GM23338 (cell line): ENCODE data around the gene KRTAP10-1. TPM values are rescaled to one million over a fixed set of nuclear protein-coding genes. Genes with fewer than 3 reads are reported as not detected.

ENCODE experiments used
- ATAC-seq: fragments of 200-7000 bp; cut with Tn5 transposase; 3 replicates; pipeline ENCODE4 v1.9.1; 2020
- DNase-seq: peaks from one replicate; pipeline ENCODE4 v3.0.0-alpha.2; 2015; ENCODE audit warnings: low spot score
- H2AFZ ChIP-seq: fragments of 200-600 bp; sonication (generic); 2 replicates; pipeline ENCODE4 v1.8.0; 2016; ENCODE audit warnings: antibody characterized with exemption, mild to moderate bottlenecking, moderate library complexity
- H3F3A ChIP-seq: fragments of 200-600 bp; sonication (generic); replicated peaks from 2 replicates; pipeline ENCODE4 v1.8.0; 2017; ENCODE audit warnings: antibody characterized with exemption, mixed run types, low read depth
- H3K27ac ChIP-seq: fragments of 200-600 bp; sonication (generic); 2 replicates; pipeline ENCODE4 v1.6.1; 2016; ENCODE audit warnings: low read depth
- H3K27me3 ChIP-seq: fragments of 200-600 bp; sonication (generic); 2 replicates; pipeline ENCODE4 v1.8.0; 2016; ENCODE audit warnings: mild to moderate bottlenecking, mixed run types, moderate library complexity; ENCODE audit not compliant: insufficient read depth
- H3K36me3 ChIP-seq: fragments of 200-600 bp; sonication (generic); 2 replicates; pipeline ENCODE4 v1.8.0; 2016; ENCODE audit warnings: mild to moderate bottlenecking; ENCODE audit not compliant: insufficient read depth
- H3K4me1 ChIP-seq: fragments of 200-600 bp; sonication (generic); 2 replicates; pipeline ENCODE4 v1.8.0; 2016; ENCODE audit warnings: mild to moderate bottlenecking, moderate library complexity; ENCODE audit not compliant: insufficient read depth
- H3K4me2 ChIP-seq: fragments of 200-600 bp; sonication (generic); 2 replicates; pipeline ENCODE4 v1.7.1; 2017; ENCODE audit warnings: mixed run types
- H3K4me3 ChIP-seq: fragments of 200-600 bp; sonication (generic); 2 replicates; pipeline ENCODE4 v1.6.1; 2016; ENCODE audit warnings: mixed run types
- H3K79me2 ChIP-seq: fragments of 200-600 bp; sonication (generic); replicated peaks from 2 replicates; pipeline ENCODE4 v1.8.0; 2017; ENCODE audit warnings: mild to moderate bottlenecking; ENCODE audit not compliant: insufficient read depth
- H3K9me2 ChIP-seq: fragments of 200-600 bp; sonication (generic); 2 replicates; pipeline ENCODE4 v1.8.0; 2017; ENCODE audit not compliant: insufficient read depth
- H4K20me1 ChIP-seq: fragments of 200-600 bp; sonication (generic); replicated peaks from 2 replicates; pipeline ENCODE4 v1.8.0; 2017; ENCODE audit warnings: mild to moderate bottlenecking; ENCODE audit not compliant: insufficient read depth
- H3K27ac Mint-ChIP-seq: 2 replicates; pipeline ENCODE4 v1.8.0; 2020; ENCODE audit warnings: inconsistent platforms, mild to moderate bottlenecking, moderate library complexity, mixed read lengths
- H3K27me3 Mint-ChIP-seq: 3 replicates; pipeline ENCODE4 v1.8.0; 2022; ENCODE audit warnings: low read depth, mild to moderate bottlenecking, moderate library complexity, mixed read lengths, inconsistent platforms; ENCODE audit not compliant: insufficient read depth, poor library complexity
- H3K36me3 Mint-ChIP-seq: 3 replicates; pipeline ENCODE4 v1.8.0; 2021; ENCODE audit warnings: low read depth, mild to moderate bottlenecking, inconsistent platforms, moderate library complexity, mixed read lengths
- H3K4me1 Mint-ChIP-seq: 3 replicates; pipeline ENCODE4 v1.8.0; 2020; ENCODE audit warnings: mild to moderate bottlenecking, inconsistent platforms, mixed read lengths
- H3K4me3 Mint-ChIP-seq: 3 replicates; pipeline ENCODE4 v1.8.0; 2021; ENCODE audit warnings: moderate library complexity, mild to moderate bottlenecking, inconsistent platforms, mixed read lengths
- H3K9me3 Mint-ChIP-seq: 3 replicates; pipeline ENCODE4 v1.8.0; 2020; ENCODE audit warnings: moderate library complexity, mild to moderate bottlenecking, inconsistent platforms, mixed read lengths
- ETS1 ChIP-seq: IDR thresholded peaks from 2 replicates; pipeline ENCODE4 v1.6.1; 2016; ENCODE audit warnings: antibody characterized with exemption
- EZH2 ChIP-seq: fragments of 200-600 bp; sonication (generic); IDR thresholded peaks from one replicate; pipeline ENCODE4 v1.8.0; 2017; ENCODE audit warnings: antibody characterized with exemption, mild to moderate bottlenecking, low read depth; ENCODE audit not compliant: unreplicated experiment
- JUNB ChIP-seq: IDR thresholded peaks from one replicate; pipeline ENCODE4 v1.6.1; 2016; ENCODE audit warnings: antibody characterized with exemption; ENCODE audit not compliant: unreplicated experiment
- REST ChIP-seq: IDR thresholded peaks from one replicate; pipeline ENCODE4 v1.6.1; 2018; ENCODE audit warnings: antibody characterized with exemption; ENCODE audit not compliant: unreplicated experiment
- ZNF114 ChIP-seq: fragments of 250-450 bp; sonication (Bioruptor Pico); IDR thresholded peaks from 2 replicates; pipeline ENCODE4 v1.5.0; 2020; ENCODE audit warnings: mild to moderate bottlenecking, moderate library complexity
- ZNF331 ChIP-seq: fragments of 250-450 bp; sonication (Bioruptor Pico); IDR thresholded peaks from 2 replicates; pipeline ENCODE4 v1.5.0; 2020; ENCODE audit warnings: low read depth, mild to moderate bottlenecking, moderate library complexity
- polyA plus RNA-seq: library from polyadenylated mRNA; unstranded; fragments of >200 nt; fragmentation: Nextera tagmentation; extraction: Ambion mirVana; gene quantifications from 2 replicates; pipeline ENCODE4 v1.2.1, GENCODE V29; 2016
- total RNA-seq: library from RNA; depleted of rRNA; stranded (reverse); fragments of >200 nt; shearing (Covaris generic); gene quantifications from 2 replicates; pipeline ENCODE4 v1.2.3, GENCODE V29; 2014

KRTAP10-1 gene
- total and polyA plus RNA-seq, 2 experiments from 2014 or later, result not detected

- Histone ChIP-seq H3K36me3 (no peaks in the 10 kb centered on the region), H3K4me1 (no peaks in the 10 kb centered on the region), H2AFZ (no peak overlapping the region), H3K79me2 (no peaks in the 10 kb centered on the region), H3K27me3 (no peaks in the 10 kb centered on the region), H3K4me2 (no peak overlapping the region), H3F3A (no peaks in the 10 kb centered on the region), H3K4me3 (no peak overlapping the region), H3K27ac (no peak overlapping the region), H3K9me2 (no peaks in the 10 kb centered on the region), H4K20me1 (no peaks in the 10 kb centered on the region)
- Mint-ChIP-seq H3K27me3 (peaks cover 9% of the 10 kb centered on the region), H3K9me3 (peaks cover 6% of the 10 kb centered on the region), H3K4me1 (no peaks in the 10 kb centered on the region), H3K4me3 (no peak overlapping the region), H3K36me3 (no peaks in the 10 kb centered on the region; the same call in 2 of the 3 replicates), H3K27ac (no peak overlapping the region)
- TF ChIP-seq ZNF114 (CRISPR knock-in tag), result no peak
- no peak for TF ChIP-seq REST
- no peak for TF ChIP-seq ETS1
- no peak for TF ChIP-seq JUNB
- TF ChIP-seq EZH2, result no peak
- TF ChIP-seq ZNF331 (CRISPR knock-in tag), result no peak
- ATAC-seq, result no peak
- DNase-seq, result no peak
These were observed 45.9 kb upstream of the KRTAP10-1 start for GRCh38 chr21:44585892-44586291.

GRCh38 chr21:44583800-44584147 is 43.8 kb upstream of the KRTAP10-1 start:
- no peak for TF ChIP-seq ZNF331 (CRISPR knock-in tag)
- no peak for TF ChIP-seq ETS1
- Mint-ChIP-seq H3K36me3 (no peaks in the 10 kb centered on the region), H3K9me3 (peaks cover 11% of the 10 kb centered on the region; the same call in 2 of the 3 replicates), H3K27ac (no peak overlapping the region), H3K27me3 (peaks cover 9% of the 10 kb centered on the region), H3K4me1 (peaks cover 7% of the 10 kb centered on the region), H3K4me3 (no peak overlapping the region)
- Histone ChIP-seq H3K9me2 (no peaks in the 10 kb centered on the region), H3K27ac (no peak overlapping the region), H3K4me1 (no peaks in the 10 kb centered on the region), H3K4me2 (no peak overlapping the region), H3K36me3 (no peaks in the 10 kb centered on the region), H3F3A (no peaks in the 10 kb centered on the region), H4K20me1 (no peaks in the 10 kb centered on the region), H3K27me3 (no peaks in the 10 kb centered on the region), H3K79me2 (no peaks in the 10 kb centered on the region), H2AFZ (no peak overlapping the region), H3K4me3 (no peak overlapping the region)
- ATAC-seq (no peak), DNase-seq (no peak)
